ENCODE measurements around the gene FAM9A.

Gene FAM9A

GRCh38 chrX:8808661-8809060 lies 7.5 kb upstream of the FAM9A start:
- no peak overlapping the region for H3K23ac ChIP-seq (ENCODE audit: low read depth, low read length, poor library complexity)
- no peaks in the 10 kb centered on the region for H3K9me3 ChIP-seq (replicated peaks in 1 of 2; ENCODE audit: control insufficient read depth in 2 of 2, insufficient read depth in 1 of 2, low read depth in 1 of 2, low read length in 2 of 2)
- no peaks in the 10 kb centered on the region for H3K79me1 ChIP-seq (ENCODE audit: low read depth, low read length)
- no peak overlapping the region for H3K4me3 ChIP-seq (ENCODE audit: low read length in 2 of 2)
- no peaks in the 10 kb centered on the region for H3K4me1 ChIP-seq (ENCODE audit: control insufficient read depth in 2 of 2, insufficient read depth in 1 of 2, low read depth in 1 of 2, low read length in 2 of 2)
- H3K4ac ChIP-seq (ENCODE audit: low read length): no peak overlapping the region
- H3K14ac ChIP-seq (ENCODE audit: low read length): no peak overlapping the region
- DNase-seq (ENCODE audit: low spot score): no peak
- no peak overlapping the region for H4K8ac ChIP-seq (ENCODE audit: low read depth, low read length)
- no peak overlapping the region for H2BK120ac ChIP-seq (ENCODE audit: low read depth, low read length)
- no peak overlapping the region for H3K18ac ChIP-seq (ENCODE audit: low read length)
- no peak overlapping the region for H4K91ac ChIP-seq (ENCODE audit: low read depth, low read length, poor library complexity)
- no peaks in the 10 kb centered on the region for H3K27me3 ChIP-seq (ENCODE audit: control insufficient read depth in 3 of 3, insufficient read depth in 3 of 3, low read depth in 1 of 3, low read length in 3 of 3)
- H3K4me2 ChIP-seq (ENCODE audit: insufficient read depth, low read length, poor library complexity, severe bottlenecking): no peak overlapping the region
- H3K9ac ChIP-seq (ENCODE audit: low read depth, low read length, poor library complexity): no peak overlapping the region
- no peak overlapping the region for H3K27ac ChIP-seq (replicated peaks; ENCODE audit: low read length)
- no peak overlapping the region for H2AK5ac ChIP-seq (ENCODE audit: low read depth, low read length)
- no peak overlapping the region for H2BK15ac ChIP-seq (ENCODE audit: low read length)
- no peaks in the 10 kb centered on the region for H3K36me3 ChIP-seq (replicated peaks in 1 of 2; ENCODE audit: control insufficient read depth in 2 of 2, insufficient read depth in 2 of 2, low read length in 2 of 2)
- no peak overlapping the region for H2AFZ ChIP-seq (ENCODE audit: low read length)
- H2BK12ac ChIP-seq (ENCODE audit: low read length): no peak overlapping the region
- H2BK5ac ChIP-seq (ENCODE audit: low read length): no peak overlapping the region

GRCh38 chrX:8805974-8806373 lies 4.8 kb upstream of the FAM9A start:
- Histone ChIP-seq H3K4me2 (ENCODE audit: insufficient read depth, low read length, poor library complexity, severe bottlenecking) (no peak overlapping the region), H2BK12ac (ENCODE audit: low read length) (no peak overlapping the region), H3K4ac (ENCODE audit: low read length) (no peak overlapping the region), H3K4me3 (ENCODE audit: low read length in 2 of 2) (no peak overlapping the region), H3K27me3 (ENCODE audit: control insufficient read depth in 3 of 3, insufficient read depth in 3 of 3, low read depth in 1 of 3, low read length in 3 of 3) (no peaks in the 10 kb centered on the region), H3K79me1 (ENCODE audit: low read depth, low read length) (no peaks in the 10 kb centered on the region), H2AFZ (ENCODE audit: low read length) (no peak overlapping the region), H3K27ac (replicated peaks; ENCODE audit: low read length) (no peak overlapping the region), H3K14ac (ENCODE audit: low read length) (no peak overlapping the region), H4K91ac (ENCODE audit: low read depth, low read length, poor library complexity) (no peak overlapping the region), H3K9ac (ENCODE audit: low read depth, low read length, poor library complexity) (no peak overlapping the region), H3K23ac (ENCODE audit: low read depth, low read length, poor library complexity) (no peak overlapping the region), H2AK5ac (ENCODE audit: low read depth, low read length) (no peak overlapping the region), H3K18ac (ENCODE audit: low read length) (no peak overlapping the region), H2BK5ac (ENCODE audit: low read length) (no peak overlapping the region), H3K4me1 (ENCODE audit: control insufficient read depth in 2 of 2, insufficient read depth in 1 of 2, low read depth in 1 of 2, low read length in 2 of 2) (no peaks in the 10 kb centered on the region), H3K36me3 (replicated peaks in 1 of 2; ENCODE audit: control insufficient read depth in 2 of 2, insufficient read depth in 2 of 2, low read length in 2 of 2) (no peaks in the 10 kb centered on the region), H2BK120ac (ENCODE audit: low read depth, low read length) (no peak overlapping the region), H3K9me3 (replicated peaks in 1 of 2; ENCODE audit: control insufficient read depth in 2 of 2, insufficient read depth in 1 of 2, low read depth in 1 of 2, low read length in 2 of 2) (no peaks in the 10 kb centered on the region), H2BK15ac (ENCODE audit: low read length) (no peak overlapping the region), H4K8ac (ENCODE audit: low read depth, low read length) (no peak overlapping the region)
- no CpG with 5 or more reads among the region's 4 CpGs for WGBS, 2 donors (ENCODE audit: extremely low coverage in 2 of 2, insufficient read length in 2 of 2, insufficient replicate concordance in 1 of 2)
- DNase-seq (ENCODE audit: low spot score): no peak

- Histone ChIP-seq H3K27ac (replicated peaks; ENCODE audit: low read length) (no peak overlapping the region), H3K79me1 (ENCODE audit: low read depth, low read length) (no peaks in the 10 kb centered on the region), H3K9me3 (replicated peaks in 1 of 2; ENCODE audit: control insufficient read depth in 2 of 2, insufficient read depth in 1 of 2, low read depth in 1 of 2, low read length in 2 of 2) (no peaks in the 10 kb centered on the region), H3K36me3 (replicated peaks in 1 of 2; ENCODE audit: control insufficient read depth in 2 of 2, insufficient read depth in 2 of 2, low read length in 2 of 2) (no peaks in the 10 kb centered on the region), H3K14ac (ENCODE audit: low read length) (no peak overlapping the region), H2BK15ac (ENCODE audit: low read length) (no peak overlapping the region), H3K4ac (ENCODE audit: low read length) (no peak overlapping the region), H2AFZ (ENCODE audit: low read length) (no peak overlapping the region), H2BK120ac (ENCODE audit: low read depth, low read length) (no peak overlapping the region), H3K4me2 (ENCODE audit: insufficient read depth, low read length, poor library complexity, severe bottlenecking) (no peak overlapping the region), H3K9ac (ENCODE audit: low read depth, low read length, poor library complexity) (no peak overlapping the region), H2BK12ac (ENCODE audit: low read length) (no peak overlapping the region), H4K8ac (ENCODE audit: low read depth, low read length) (no peak overlapping the region), H4K91ac (ENCODE audit: low read depth, low read length, poor library complexity) (no peak overlapping the region), H3K18ac (ENCODE audit: low read length) (no peak overlapping the region), H2AK5ac (ENCODE audit: low read depth, low read length) (no peak overlapping the region), H3K4me1 (ENCODE audit: control insufficient read depth in 2 of 2, insufficient read depth in 1 of 2, low read depth in 1 of 2, low read length in 2 of 2) (no peaks in the 10 kb centered on the region), H3K4me3 (ENCODE audit: low read length in 2 of 2) (no peak overlapping the region), H3K27me3 (ENCODE audit: control insufficient read depth in 3 of 3, insufficient read depth in 3 of 3, low read depth in 1 of 3, low read length in 3 of 3) (no peaks in the 10 kb centered on the region), H3K23ac (ENCODE audit: low read depth, low read length, poor library complexity) (no peak overlapping the region), H2BK5ac (ENCODE audit: low read length) (no peak overlapping the region)
- DNase-seq (ENCODE audit: low spot score): no peak
- WGBS, 2 donors (ENCODE audit: extremely low coverage in 2 of 2, insufficient read length in 2 of 2, insufficient replicate concordance in 1 of 2): no CpG with 5 or more reads among the region's 2 CpGs
Observed at GRCh38 chrX:8805046-8805445, 3.9 kb upstream of the FAM9A start.

GRCh38 chrX:8803326-8803725 lies 2.1 kb upstream of the FAM9A start:
- H3K4me3 ChIP-seq (ENCODE audit: low read length in 2 of 2): no peak overlapping the region
- H3K79me1 ChIP-seq (ENCODE audit: low read depth, low read length): no peaks in the 10 kb centered on the region
- no CpG with 5 or more reads among the region's 3 CpGs for WGBS, 2 donors (ENCODE audit: extremely low coverage in 2 of 2, insufficient read length in 2 of 2, insufficient replicate concordance in 1 of 2)
- no peak overlapping the region for H4K91ac ChIP-seq (ENCODE audit: low read depth, low read length, poor library complexity)
- no peak overlapping the region for H3K9ac ChIP-seq (ENCODE audit: low read depth, low read length, poor library complexity)
- no peak overlapping the region for H3K4me2 ChIP-seq (ENCODE audit: insufficient read depth, low read length, poor library complexity, severe bottlenecking)
- no peak overlapping the region for H2BK15ac ChIP-seq (ENCODE audit: low read length)
- H2BK120ac ChIP-seq (ENCODE audit: low read depth, low read length): no peak overlapping the region
- no peak overlapping the region for H3K23ac ChIP-seq (ENCODE audit: low read depth, low read length, poor library complexity)
- no peaks in the 10 kb centered on the region for H3K36me3 ChIP-seq (replicated peaks in 1 of 2; ENCODE audit: control insufficient read depth in 2 of 2, insufficient read depth in 2 of 2, low read length in 2 of 2)
- no peak overlapping the region for H2AFZ ChIP-seq (ENCODE audit: low read length)
- no peak overlapping the region for H3K4ac ChIP-seq (ENCODE audit: low read length)
- no peak overlapping the region for H3K18ac ChIP-seq (ENCODE audit: low read length)
- no peak overlapping the region for H2BK12ac ChIP-seq (ENCODE audit: low read length)
- no peak overlapping the region for H4K8ac ChIP-seq (ENCODE audit: low read depth, low read length)
- no peaks in the 10 kb centered on the region for H3K9me3 ChIP-seq (replicated peaks in 1 of 2; ENCODE audit: control insufficient read depth in 2 of 2, insufficient read depth in 1 of 2, low read depth in 1 of 2, low read length in 2 of 2)
- no peak for DNase-seq (ENCODE audit: low spot score)
- H2AK5ac ChIP-seq (ENCODE audit: low read depth, low read length): no peak overlapping the region
- H3K27me3 ChIP-seq (ENCODE audit: control insufficient read depth in 3 of 3, insufficient read depth in 3 of 3, low read depth in 1 of 3, low read length in 3 of 3): no peaks in the 10 kb centered on the region
- no peak overlapping the region for H3K14ac ChIP-seq (ENCODE audit: low read length)
- no peak overlapping the region for H2BK5ac ChIP-seq (ENCODE audit: low read length)
- H3K27ac ChIP-seq (replicated peaks; ENCODE audit: low read length): no peak overlapping the region
- no peaks in the 10 kb centered on the region for H3K4me1 ChIP-seq (ENCODE audit: control insufficient read depth in 2 of 2, insufficient read depth in 1 of 2, low read depth in 1 of 2, low read length in 2 of 2)

Measured in neuronal stem cell (in vitro differentiated cells).